GM10847 (cell line): ENCODE results near the gene SMIM35.

Source experiments
- POLR2A ChIP-seq: IDR thresholded peaks from 2 replicates; pipeline ENCODE4 v1.6.1; 2011; ENCODE audit not compliant: insufficient read length; ENCODE audit errors: extremely low read depth

Gene SMIM35

DNA sequence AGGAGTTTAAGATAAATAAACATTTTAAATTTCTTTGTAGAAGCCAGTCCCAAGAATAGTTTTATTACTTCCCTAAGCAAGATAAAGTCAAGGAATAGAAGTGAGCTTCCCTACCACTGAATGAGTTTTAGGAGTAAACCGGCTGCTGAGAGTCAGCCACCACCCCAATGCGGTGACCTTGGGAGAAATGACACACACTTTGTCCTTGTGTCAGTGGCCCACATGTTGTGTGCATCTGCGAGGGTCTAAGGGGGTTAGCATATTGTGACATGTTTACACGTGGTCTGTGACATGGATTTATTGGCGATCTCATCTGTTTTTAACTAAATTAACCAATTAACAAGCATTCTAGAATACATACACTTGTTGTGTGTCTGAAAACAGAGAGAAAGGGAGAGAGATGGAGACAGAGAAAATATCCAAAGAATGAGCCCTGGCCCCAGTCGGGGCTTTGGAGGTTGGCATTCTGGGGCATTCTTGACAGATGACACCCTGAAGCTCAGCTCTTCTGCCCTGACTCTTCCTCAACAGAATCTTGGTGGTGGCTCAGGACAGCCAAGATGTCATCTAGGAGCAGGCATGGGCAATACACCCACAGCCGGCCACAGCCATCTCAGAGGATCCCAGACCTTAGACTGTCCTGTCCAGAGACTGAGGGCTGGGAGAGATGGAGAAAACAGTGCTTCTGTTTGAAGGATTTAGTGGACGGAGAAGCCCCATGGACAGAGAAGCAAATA lies 39.6 kb downstream of the SMIM35 start:
- TF ChIP-seq POLR2A: no peak

DNA sequence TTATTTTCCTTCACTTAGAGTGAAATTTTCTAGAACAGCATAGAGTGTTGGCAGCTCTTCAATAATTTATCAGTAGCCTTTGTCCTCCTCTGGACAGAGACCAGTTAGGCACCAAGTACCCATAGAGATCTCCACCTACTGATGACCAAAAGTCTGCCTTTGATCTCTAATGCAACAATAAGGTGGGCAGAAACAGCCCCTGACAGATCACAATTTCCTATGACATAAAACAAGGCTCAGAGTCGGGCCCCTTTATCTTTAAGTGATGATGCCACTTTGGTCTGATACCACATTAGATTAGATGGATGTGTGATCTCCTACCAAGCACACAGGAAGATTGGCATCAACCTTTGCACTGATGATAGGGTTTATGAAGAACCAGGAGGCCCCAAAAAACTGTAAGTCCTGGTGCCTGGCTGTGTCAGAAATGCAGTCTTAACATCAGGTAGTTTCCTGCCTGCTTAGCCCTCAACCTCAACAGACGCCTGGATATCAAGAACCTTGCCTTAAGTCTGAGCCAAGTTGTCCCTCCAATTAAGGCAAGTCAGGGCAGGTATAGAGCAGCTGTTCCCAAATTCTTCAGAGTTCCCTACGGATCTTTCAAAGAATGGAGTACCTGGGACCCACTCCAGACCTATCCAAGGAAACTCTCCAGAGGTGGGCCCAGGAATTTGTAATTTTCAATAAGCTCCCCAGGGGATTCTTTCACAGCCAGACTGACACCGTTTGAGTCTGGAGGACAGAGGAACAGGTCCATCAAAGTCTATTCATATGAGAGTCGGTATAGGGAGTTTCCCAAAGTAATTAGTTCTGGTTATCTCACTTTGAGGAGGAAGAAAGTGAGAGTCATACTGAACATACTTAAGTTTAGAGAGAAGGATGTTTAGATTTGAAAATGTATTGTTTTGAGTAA lies 40.5 kb downstream of the SMIM35 start:
- no peak for TF ChIP-seq POLR2A

DNA sequence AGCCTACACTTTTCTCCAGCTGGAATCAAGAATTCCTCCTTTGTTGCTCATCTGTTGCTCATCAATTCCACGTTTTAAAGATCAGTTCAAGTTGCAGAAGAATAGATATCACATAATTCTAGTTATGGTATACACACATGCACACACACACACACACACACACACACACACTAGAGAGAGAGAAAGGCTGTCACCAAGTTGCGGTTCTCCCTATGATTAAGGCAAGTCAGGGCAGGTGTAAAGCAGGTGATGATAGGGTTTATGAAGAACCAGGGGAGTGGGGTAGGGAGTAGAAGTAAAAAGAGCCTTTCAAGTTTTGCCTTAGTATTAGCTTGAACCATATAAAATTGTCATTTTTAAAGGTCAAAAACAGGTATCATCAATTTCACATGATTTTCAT lies 41.6 kb downstream of the SMIM35 start:
- no peak for TF ChIP-seq POLR2A

DNA sequence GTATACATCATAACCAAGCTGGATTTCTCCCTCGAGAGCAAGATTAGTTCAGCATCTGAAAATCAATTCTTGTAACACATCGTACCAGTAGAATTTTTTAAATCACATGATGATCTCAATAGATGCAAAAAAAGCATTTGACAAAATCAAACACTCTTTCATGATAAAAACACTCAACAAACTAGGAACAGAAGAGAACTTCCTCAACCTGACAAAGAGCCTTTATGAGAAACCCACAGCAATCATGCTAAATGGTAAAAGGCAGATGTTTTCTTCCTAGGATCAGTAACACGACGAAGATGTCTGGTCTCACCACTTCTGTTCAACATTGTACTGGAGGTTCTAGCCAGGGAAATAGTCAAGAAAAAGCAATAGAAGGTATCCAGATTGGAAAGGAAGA lies 44.0 kb downstream of the SMIM35 start:
- no peak for TF ChIP-seq POLR2A

DNA sequence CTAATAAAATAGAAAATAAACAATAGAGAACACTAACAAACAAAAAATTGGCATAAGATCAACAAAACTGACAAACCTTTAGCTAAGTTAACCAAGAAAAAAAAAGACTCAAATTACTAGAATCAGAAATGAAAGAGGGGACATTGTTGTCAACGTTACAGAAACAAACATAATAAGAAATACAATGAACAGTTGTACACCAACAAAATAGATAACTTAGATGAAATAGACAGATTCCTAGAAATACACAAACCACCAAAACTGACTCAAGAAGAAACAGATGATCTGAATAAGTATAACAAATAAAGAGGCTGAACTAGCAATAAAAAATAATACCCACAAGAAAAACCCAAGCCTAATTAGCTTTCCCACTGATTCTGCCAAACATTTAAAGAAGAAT lies 44.6 kb downstream of the SMIM35 start:
- TF ChIP-seq POLR2A: no peak

DNA sequence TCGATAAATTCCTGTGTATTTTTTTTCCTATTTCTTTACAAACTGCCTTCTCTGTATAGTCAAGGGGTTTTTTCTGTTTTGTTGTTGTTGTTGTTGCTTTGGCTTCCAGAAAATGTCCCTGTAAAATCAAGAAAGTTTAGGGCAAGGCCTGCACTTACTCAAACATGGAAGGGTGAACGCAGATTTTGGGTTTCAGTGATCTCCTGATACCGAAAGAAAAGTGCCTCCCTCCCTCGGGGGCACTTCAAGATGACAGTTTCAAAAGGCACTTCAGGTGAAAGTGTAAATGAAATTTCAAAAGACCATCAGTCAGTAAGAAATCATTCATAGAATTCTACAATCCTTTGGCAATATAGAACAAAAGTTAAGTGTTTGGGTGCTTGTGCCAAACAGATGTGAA lies 53.3 kb downstream of the SMIM35 start:
- no peak for TF ChIP-seq POLR2A

- no peak for TF ChIP-seq POLR2A
Observed at GRCh38 chr11:118028626-118029025, 58.1 kb downstream of the SMIM35 start.

DNA sequence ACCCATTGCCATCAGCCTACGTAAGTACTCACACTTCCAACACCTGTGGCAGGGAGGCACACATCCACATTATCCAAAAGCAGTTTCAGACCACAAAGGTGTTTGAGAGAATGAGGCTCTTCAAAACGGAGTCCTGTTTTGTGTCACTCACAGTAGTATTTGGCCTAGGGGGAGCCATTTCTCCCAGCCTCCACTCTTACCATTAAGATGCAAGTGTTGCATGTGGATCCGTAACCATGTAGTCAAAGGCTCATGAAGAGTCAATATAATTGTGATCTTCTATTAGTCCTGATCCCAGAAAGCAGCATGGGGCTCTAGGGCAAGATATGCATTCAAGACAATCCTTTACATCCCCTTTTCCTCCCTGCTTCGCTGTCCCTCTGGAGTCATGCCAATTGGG lies 59.1 kb downstream of the SMIM35 start:
- TF ChIP-seq POLR2A: no peak

GRCh38 chr11:118021146-118021545 lies 65.6 kb downstream of the SMIM35 start:
- TF ChIP-seq POLR2A: no peak

GRCh38 chr11:118018401-118018800 lies 68.4 kb downstream of the SMIM35 start:
- no peak for TF ChIP-seq POLR2A

DNA sequence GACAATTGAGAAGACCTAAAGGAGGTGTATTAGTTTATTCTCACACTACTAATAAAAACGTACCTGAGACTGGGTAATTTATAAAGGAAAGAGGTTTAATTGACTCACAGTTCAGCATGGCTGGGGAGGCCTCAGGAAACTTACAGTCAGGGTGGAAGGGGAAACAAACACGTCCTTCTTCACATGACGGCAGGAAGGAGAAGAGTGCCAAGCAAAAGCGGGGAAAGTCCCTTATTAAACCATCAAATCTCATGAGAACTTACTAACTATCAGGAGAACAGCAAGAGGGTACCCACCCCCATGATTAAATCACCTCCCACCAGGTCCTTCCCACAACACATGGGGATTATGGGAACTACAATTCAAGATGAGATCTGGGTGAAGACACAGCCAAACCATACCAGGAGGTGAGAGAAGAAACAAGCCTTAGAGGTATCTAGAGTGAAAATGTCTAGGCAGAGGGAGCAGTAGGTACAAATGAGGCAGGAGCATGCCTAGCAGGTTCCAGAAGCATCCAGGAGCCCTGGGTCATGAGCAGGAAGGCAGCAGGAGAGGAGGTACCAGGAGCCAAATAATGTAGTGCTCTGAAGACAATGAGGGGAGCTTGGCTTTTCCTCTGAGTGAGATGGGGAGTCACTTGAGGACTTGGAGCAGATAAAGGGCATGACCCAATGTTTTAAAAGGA lies 69.0 kb downstream of the SMIM35 start:
- no peak for TF ChIP-seq POLR2A

GRCh38 chr11:118017111-118017510 lies 69.7 kb downstream of the SMIM35 start:
- TF ChIP-seq POLR2A: no peak

DNA sequence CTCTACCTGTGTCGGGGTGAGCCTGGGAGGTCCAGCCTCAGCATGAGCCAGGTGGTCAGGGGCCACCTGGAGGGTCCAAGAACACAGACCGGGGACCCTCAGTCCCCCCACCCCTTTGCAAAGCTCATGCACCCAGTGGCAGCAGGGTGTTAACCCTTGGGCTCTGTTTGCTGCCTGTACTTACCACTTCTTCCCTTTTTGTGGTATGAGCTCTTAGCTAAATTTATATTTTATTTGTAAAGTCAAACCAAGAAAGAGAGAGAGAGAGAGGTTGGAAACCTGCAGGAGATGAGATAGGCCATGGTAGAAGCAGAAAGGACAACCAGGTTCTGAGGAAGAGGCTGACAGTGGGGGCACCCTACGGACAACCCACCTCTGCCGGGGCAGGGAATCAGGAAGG lies 70.7 kb downstream of the SMIM35 start:
- no peak for TF ChIP-seq POLR2A

DNA sequence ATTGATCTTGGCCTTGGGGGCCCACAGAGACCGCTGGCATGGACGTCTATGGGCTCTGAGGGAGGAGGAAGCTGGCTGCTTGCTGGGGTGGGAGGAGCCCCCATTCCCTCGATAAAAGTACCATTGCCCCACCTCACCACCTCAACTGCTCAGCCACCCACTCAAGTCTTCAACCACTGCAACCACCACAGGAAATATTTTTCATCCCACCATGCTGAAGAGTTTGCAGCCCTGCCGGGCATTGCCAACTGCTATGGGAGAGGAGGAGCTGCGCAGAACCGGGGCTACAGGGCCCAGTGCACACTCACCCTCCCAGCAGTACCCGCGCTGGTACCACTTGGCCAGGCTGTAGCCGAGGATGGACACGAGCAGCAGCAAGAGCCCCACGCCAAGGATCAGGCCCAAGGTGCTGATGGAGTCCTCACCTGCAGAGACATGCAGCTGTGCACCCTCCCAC lies 71.3 kb downstream of the SMIM35 start:
- no peak for TF ChIP-seq POLR2A

GRCh38 chr11:118014022-118014421 lies 72.7 kb downstream of the SMIM35 start:
- no peak for TF ChIP-seq POLR2A
